DOHH2 (cell line): ENCODE results near the gene TRAPPC14.
"Not testable (repeated sequence)": the region's sequence is repeated elsewhere in the genome, so short reads cannot be mapped to it uniquely, and the experiment has no call there.

Experiments used
- H3F3A ChIP-seq: fragments of 200-600 bp; sonication (generic), shearing (Covaris generic); 2 replicates; pipeline ENCODE4 v1.6.0; 2016; ENCODE audit warnings: antibody characterized with exemption, mild to moderate bottlenecking; ENCODE audit not compliant: control insufficient read depth, insufficient read depth
- H3K27ac ChIP-seq: fragments of 200-600 bp; sonication (generic); 2 replicates; pipeline ENCODE4 v1.5.1; 2014; ENCODE audit warnings: low read depth, mild to moderate bottlenecking, low read length, moderate library complexity
- H3K27me3 ChIP-seq: fragments of 200-600 bp; sonication (generic); 2 replicates; pipeline ENCODE4 v1.6.1; 2014; ENCODE audit warnings: mild to moderate bottlenecking, low read length, mixed read lengths; ENCODE audit not compliant: control insufficient read depth
- H3K36me3 ChIP-seq: fragments of 200-600 bp; sonication (generic); 2 replicates; pipeline ENCODE4 v1.6.1; 2014; ENCODE audit warnings: mild to moderate bottlenecking, low read length, moderate library complexity, mixed read lengths; ENCODE audit not compliant: control insufficient read depth
- H3K4me1 ChIP-seq: fragments of 200-600 bp; sonication (generic); 2 replicates; pipeline ENCODE4 v1.6.1; 2014; ENCODE audit warnings: mild to moderate bottlenecking, low read length, mixed read lengths; ENCODE audit not compliant: control insufficient read depth
- H3K4me2 ChIP-seq: fragments of 200-600 bp; sonication (generic); 2 replicates; pipeline ENCODE4 v1.6.0; 2014; ENCODE audit warnings: mild to moderate bottlenecking, low read length, moderate library complexity
- H3K4me3 ChIP-seq: fragments of 200-600 bp; sonication (generic); 2 replicates; pipeline ENCODE4 v1.5.1; 2014; ENCODE audit warnings: mild to moderate bottlenecking, low read length, mixed read lengths
- H3K79me2 ChIP-seq: fragments of 200-600 bp; sonication (generic); 2 replicates; pipeline ENCODE4 v1.6.1; 2014; ENCODE audit warnings: mild to moderate bottlenecking, low read length, mixed read lengths; ENCODE audit not compliant: control insufficient read depth
- H3K9me2 ChIP-seq: fragments of 200-600 bp; sonication (generic); replicated peaks from 2 replicates; pipeline ENCODE4 v1.6.1; 2014; ENCODE audit warnings: mild to moderate bottlenecking, low read length, mixed read lengths; ENCODE audit not compliant: control insufficient read depth
- H3K9me3 ChIP-seq: fragments of 200-600 bp; sonication (generic); 2 replicates; pipeline ENCODE4 v1.6.1; 2014; ENCODE audit warnings: antibody characterized with exemption, low read length, mixed read lengths; ENCODE audit not compliant: control insufficient read depth, insufficient read depth
- H4K20me1 ChIP-seq: fragments of 200-600 bp; sonication (generic); 2 replicates; pipeline ENCODE4 v1.6.0; 2014; ENCODE audit warnings: low read depth, mild to moderate bottlenecking, antibody characterized with exemption, low read length, moderate library complexity; ENCODE audit not compliant: control insufficient read depth, insufficient read depth
- EZH2phosphoT487 ChIP-seq: fragments of 200-600 bp; sonication (generic); IDR thresholded peaks from 2 replicates; pipeline ENCODE4 v1.6.1; 2017; ENCODE audit warnings: borderline replicate concordance, mild to moderate bottlenecking, antibody characterized with exemption, low read length, moderate library complexity, mixed read lengths
- TF ChIP-seq, protein P1 (sequence below): fragments of 200-600 bp; sonication (generic); IDR thresholded peaks from one replicate; pipeline ENCODE4 v1.5.1; 2014; ENCODE audit warnings: antibody characterized with exemption, mild to moderate bottlenecking, low read depth, low read length; ENCODE audit not compliant: poor library complexity, severe bottlenecking

Gene TRAPPC14

GRCh38 chr7:100185726-100186125 lies 27.2 kb upstream of the TRAPPC14 start:
- H3K4me2 ChIP-seq: no peak overlapping the region
- no peaks in the 10 kb centered on the region for H4K20me1 ChIP-seq
- peaks cover 80% of the 10 kb centered on the region for H3K4me1 ChIP-seq
- H3K27me3 ChIP-seq: no peaks in the 10 kb centered on the region
- no peak overlapping the region for H3K4me3 ChIP-seq
- H3K27ac ChIP-seq: no peak overlapping the region
- peaks cover 5% of the 10 kb centered on the region for H3K79me2 ChIP-seq
- peaks cover 30% of the 10 kb centered on the region for H3F3A ChIP-seq
- no peaks in the 10 kb centered on the region for H3K9me3 ChIP-seq
- TF ChIP-seq, protein P1, sequence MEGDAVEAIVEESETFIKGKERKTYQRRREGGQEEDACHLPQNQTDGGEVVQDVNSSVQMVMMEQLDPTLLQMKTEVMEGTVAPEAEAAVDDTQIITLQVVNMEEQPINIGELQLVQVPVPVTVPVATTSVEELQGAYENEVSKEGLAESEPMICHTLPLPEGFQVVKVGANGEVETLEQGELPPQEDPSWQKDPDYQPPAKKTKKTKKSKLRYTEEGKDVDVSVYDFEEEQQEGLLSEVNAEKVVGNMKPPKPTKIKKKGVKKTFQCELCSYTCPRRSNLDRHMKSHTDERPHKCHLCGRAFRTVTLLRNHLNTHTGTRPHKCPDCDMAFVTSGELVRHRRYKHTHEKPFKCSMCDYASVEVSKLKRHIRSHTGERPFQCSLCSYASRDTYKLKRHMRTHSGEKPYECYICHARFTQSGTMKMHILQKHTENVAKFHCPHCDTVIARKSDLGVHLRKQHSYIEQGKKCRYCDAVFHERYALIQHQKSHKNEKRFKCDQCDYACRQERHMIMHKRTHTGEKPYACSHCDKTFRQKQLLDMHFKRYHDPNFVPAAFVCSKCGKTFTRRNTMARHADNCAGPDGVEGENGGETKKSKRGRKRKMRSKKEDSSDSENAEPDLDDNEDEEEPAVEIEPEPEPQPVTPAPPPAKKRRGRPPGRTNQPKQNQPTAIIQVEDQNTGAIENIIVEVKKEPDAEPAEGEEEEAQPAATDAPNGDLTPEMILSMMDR: no peak
- no peak for TF ChIP-seq EZH2phosphoT487
- H3K9me2 ChIP-seq: no peaks in the 10 kb centered on the region
- peaks cover 33% of the 10 kb centered on the region for H3K36me3 ChIP-seq

DNA sequence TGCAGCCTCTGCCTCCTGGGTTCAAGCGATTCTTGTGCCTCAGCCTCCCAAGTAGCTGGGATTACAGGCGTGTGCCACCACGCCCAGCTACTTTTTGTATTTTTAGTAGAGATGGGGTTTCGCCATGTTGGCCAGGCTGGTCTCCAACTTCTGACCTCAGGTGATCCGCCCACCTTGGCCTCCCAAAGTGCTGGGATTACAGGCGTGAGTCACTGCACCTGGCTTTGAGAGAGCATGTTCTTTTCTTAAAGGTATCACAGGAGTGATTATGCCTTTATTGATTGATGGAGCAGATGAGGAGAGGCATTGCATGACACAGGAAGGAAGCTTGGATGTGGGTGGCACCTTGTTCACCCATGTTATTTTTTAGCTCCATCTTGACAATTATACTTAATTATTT lies 24.6 kb upstream of the TRAPPC14 start:
- peaks cover 14% of the 10 kb centered on the region for H3K36me3 ChIP-seq
- H3K9me2 ChIP-seq, H4K20me1 ChIP-seq, H3K27me3 ChIP-seq, H3K9me3 ChIP-seq, H3K79me2 ChIP-seq: not testable (repeated sequence)
- H3F3A ChIP-seq: peaks cover 44% of the 10 kb centered on the region
- H3K4me3 ChIP-seq: peak overlapping the region; percentile 67
- peaks cover 78% of the 10 kb centered on the region for H3K4me1 ChIP-seq
- peak overlapping the region; percentile 88 for H3K4me2 ChIP-seq
- H3K27ac ChIP-seq: peak overlapping the region; percentile 95

DNA sequence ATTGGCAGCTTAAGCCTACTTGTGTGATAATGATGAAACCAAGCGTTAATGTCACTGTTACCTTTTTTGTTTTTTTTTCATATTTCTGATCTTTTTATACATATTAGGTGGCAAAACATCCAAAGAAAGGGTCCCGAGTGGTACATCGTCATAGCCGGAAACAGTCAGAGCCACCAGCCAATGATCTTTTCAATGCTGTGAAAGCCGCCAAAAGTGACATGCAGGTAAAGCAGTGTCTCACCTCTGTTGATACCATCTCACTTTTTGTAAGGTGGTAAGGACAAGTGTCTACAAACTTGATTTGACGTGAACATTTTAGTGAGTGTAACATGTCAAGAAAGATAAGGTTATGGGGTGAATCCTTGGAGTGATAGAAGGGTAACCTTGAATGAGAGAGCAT lies 24.1 kb upstream of the TRAPPC14 start:
- peak overlapping the region; percentile 95 for H3K27ac ChIP-seq
- peak overlapping the region; percentile 88 for H3K4me2 ChIP-seq
- H3K79me2 ChIP-seq, H4K20me1 ChIP-seq, H3K9me2 ChIP-seq, H3K9me3 ChIP-seq, H3K27me3 ChIP-seq: not testable (repeated sequence)
- peaks cover 12% of the 10 kb centered on the region for H3K36me3 ChIP-seq
- peak overlapping the region; percentile 67 for H3K4me3 ChIP-seq
- H3F3A ChIP-seq: peaks cover 45% of the 10 kb centered on the region
- H3K4me1 ChIP-seq: peaks cover 83% of the 10 kb centered on the region

DNA sequence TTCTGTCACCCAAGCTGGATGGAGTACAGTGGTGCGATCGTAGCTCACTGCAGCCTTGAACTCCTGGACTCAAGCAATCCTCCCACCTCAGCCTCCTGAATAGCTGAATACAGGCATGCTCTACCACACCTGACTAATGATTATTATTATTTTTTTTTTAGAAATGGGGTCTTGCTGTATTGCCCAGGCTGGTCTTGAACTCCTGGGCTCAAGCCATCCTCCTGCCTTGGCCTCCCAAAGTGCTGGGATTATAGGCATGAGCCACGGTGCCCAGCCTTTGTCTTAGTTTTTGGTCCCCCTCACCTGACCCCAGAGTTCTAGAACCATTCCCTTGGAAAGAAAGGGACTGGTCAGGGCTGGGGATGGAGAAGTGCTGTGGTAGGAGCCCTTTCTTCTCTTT lies 21.6 kb upstream of the TRAPPC14 start:
- H3K27me3 ChIP-seq, H3K9me2 ChIP-seq, H3K9me3 ChIP-seq, H4K20me1 ChIP-seq, H3K36me3 ChIP-seq: not testable (repeated sequence)
- H3F3A ChIP-seq: peaks cover 43% of the 10 kb centered on the region
- peak overlapping the region; percentile 67 for H3K4me3 ChIP-seq
- H3K4me1 ChIP-seq: peaks cover 88% of the 10 kb centered on the region
- peak overlapping the region; percentile 88 for H3K4me2 ChIP-seq
- peak overlapping the region; percentile 95 for H3K27ac ChIP-seq
- peaks cover 27% of the 10 kb centered on the region for H3K79me2 ChIP-seq

DNA sequence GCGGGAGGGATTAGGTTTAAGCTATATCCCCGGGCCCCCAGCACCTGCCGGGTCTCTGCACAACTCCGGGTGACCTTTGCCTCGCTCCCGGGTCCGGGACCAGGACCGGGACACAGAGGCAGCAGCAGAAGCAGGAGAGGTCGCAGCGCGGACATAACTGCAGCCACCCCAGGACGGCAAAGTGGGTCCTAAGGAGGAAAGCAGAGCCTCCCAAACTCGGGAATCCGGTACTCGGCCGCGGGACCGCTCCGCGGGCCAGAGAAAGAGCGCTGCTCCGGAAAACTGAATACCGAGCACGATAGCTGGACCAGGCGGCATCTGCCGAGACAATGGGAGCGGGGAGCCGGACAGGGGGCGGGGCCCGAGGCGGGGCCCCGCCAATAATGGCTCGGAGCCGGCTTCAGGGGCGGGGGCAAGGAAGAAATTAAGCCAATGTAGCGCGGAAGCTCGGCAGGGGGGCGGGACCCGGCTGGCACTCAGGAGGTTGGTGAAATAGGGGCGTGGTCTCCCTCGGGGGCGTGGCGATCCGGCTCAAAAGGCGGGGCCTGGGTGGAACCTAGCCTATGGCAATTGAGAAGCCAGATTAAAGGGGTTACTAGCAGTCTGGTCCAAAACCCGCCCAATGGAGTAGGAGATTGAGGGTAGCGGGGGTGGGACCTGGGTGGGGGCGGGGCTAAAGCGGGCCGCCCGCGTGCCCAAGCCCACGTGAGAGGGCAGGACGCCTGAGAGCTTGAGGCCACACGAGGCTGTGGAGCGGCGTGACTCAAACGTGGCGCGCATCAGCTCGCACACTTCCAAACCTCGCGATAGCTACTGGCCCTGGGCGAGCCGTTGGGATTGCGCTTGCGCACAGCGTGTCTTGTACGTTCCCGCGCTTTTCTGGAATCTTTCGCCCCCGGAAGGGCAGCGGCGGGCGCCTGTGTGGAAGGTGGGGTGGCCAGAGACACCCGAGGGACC lies 18.8 kb upstream of the TRAPPC14 start, which contains the start of the genes GPC2 and STAG3:
TSS of gene GPC2 (minus strand) at position 337 of the 957 bp plus-strand sequence. CDS start at position 155, 182 bp downstream.
TSS of gene STAG3 (plus strand) at position 874 of the 957 bp plus-strand sequence. CDS start 2,639 bp downstream, outside the sequence.
- H3F3A ChIP-seq: peaks cover 33% of the 10 kb centered on the region
- peaks cover 26% of the 10 kb centered on the region for H3K36me3 ChIP-seq
- H4K20me1 ChIP-seq: peaks cover 4% of the 10 kb centered on the region; the same call in 1 of the 2 replicates
- H3K9me2 ChIP-seq: no peaks in the 10 kb centered on the region
- H3K4me1 ChIP-seq: peaks cover 76% of the 10 kb centered on the region
- H3K79me2 ChIP-seq: peaks cover 23% of the 10 kb centered on the region
- H3K27me3 ChIP-seq: no peaks in the 10 kb centered on the region
- H3K9me3 ChIP-seq: peaks cover 5% of the 10 kb centered on the region
- H3K4me3 ChIP-seq: peak within 1 kb of the TSS; percentile 88
- peak within 1 kb of the TSS; percentile 88 for H3K4me2 ChIP-seq
- H3K27ac ChIP-seq: peak within 1 kb of the TSS; percentile 95
- TF ChIP-seq, protein P1: no peak
- TF ChIP-seq EZH2phosphoT487: no peak
